ENCODE results near the gene PLLP. TPM values are rescaled to one million over a fixed set of nuclear protein-coding genes. Genes with fewer than 3 reads are reported as not detected.
A peak's percentile ranks its signal among the peaks of the same experiment; 100 is the strongest.

Gene PLLP
- total RNA-seq, 1 donor from 2014 or later = 0.86 TPM

GRCh38 chr16:57273826-57274225 is 10.6 kb downstream of the PLLP start:
- Histone ChIP-seq H3K9me3 (ENCODE audit: low read depth) (no peaks in the 10 kb centered on the region), H3F3A (ENCODE audit: low read depth) (peaks cover 9% of the 10 kb centered on the region), H3K9ac (no peak overlapping the region), H3K79me2 (ENCODE audit: low read depth) (no peaks in the 10 kb centered on the region), H3K27ac (no peak overlapping the region), H3K27me3 (no peaks in the 10 kb centered on the region), H4K20me1 (ENCODE audit: low read depth) (no peaks in the 10 kb centered on the region), H2AFZ (replicated peaks) (no peak overlapping the region), H3K36me3 (no peaks in the 10 kb centered on the region), H3K4me1 (peaks cover 32% of the 10 kb centered on the region), H3K4me3 (no peak overlapping the region), H3K4me2 (no peak overlapping the region)
- Mint-ChIP-seq H3K9me3 (no peaks in the 10 kb centered on the region), H3K27me3 (ENCODE audit: insufficient read depth, low read depth) (peaks cover 2% of the 10 kb centered on the region), H3K27ac (no peak overlapping the region), H3K4me3 (no peak overlapping the region), H3K4me1 (peaks cover 18% of the 10 kb centered on the region), H3K36me3 (no peaks in the 10 kb centered on the region)
- DNase-seq (ENCODE audit: low spot score) = no peak
- TF ChIP-seq EZH2phosphoT487 (IDR thresholded peaks at IDR 0.05) = no peak
- no peak for TF ChIP-seq EZH2 (IDR thresholded peaks at IDR 0.05)
- no peak for TF ChIP-seq CTCF (IDR thresholded peaks at IDR 0.05)

- H2AFZ ChIP-seq (replicated peaks) = no peak overlapping the region
- TF ChIP-seq CTCF (IDR thresholded peaks at IDR 0.05) (no peak), EZH2phosphoT487 (IDR thresholded peaks at IDR 0.05) (no peak), EZH2 (IDR thresholded peaks at IDR 0.05) (no peak)
- Mint-ChIP-seq H3K4me3 (no peak overlapping the region), H3K27ac (no peak overlapping the region), H3K9me3 (no peaks in the 10 kb centered on the region), H3K4me1 (peaks cover 18% of the 10 kb centered on the region), H3K36me3 (no peaks in the 10 kb centered on the region), H3K27me3 (ENCODE audit: insufficient read depth, low read depth) (peaks cover 2% of the 10 kb centered on the region)
- H3K4me1 ChIP-seq = peaks cover 33% of the 10 kb centered on the region
- H3K4me3 ChIP-seq = no peak overlapping the region
- no peak overlapping the region for H3K9ac ChIP-seq
- H3K36me3 ChIP-seq = no peaks in the 10 kb centered on the region
- DNase-seq (ENCODE audit: low spot score) = peak; percentile 75
- H3K4me2 ChIP-seq = peak overlapping the region; percentile 31
- H3K27me3 ChIP-seq = no peaks in the 10 kb centered on the region
- H3K9me3 ChIP-seq (ENCODE audit: low read depth) = no peaks in the 10 kb centered on the region
- no peaks in the 10 kb centered on the region for H3K79me2 ChIP-seq (ENCODE audit: low read depth)
- peaks cover 9% of the 10 kb centered on the region for H3F3A ChIP-seq (ENCODE audit: low read depth)
- no peaks in the 10 kb centered on the region for H4K20me1 ChIP-seq (ENCODE audit: low read depth)
- H3K27ac ChIP-seq = no peak overlapping the region
Measured at GRCh38 chr16:57273359-57273758, 11.1 kb downstream of the PLLP start.

DNA sequence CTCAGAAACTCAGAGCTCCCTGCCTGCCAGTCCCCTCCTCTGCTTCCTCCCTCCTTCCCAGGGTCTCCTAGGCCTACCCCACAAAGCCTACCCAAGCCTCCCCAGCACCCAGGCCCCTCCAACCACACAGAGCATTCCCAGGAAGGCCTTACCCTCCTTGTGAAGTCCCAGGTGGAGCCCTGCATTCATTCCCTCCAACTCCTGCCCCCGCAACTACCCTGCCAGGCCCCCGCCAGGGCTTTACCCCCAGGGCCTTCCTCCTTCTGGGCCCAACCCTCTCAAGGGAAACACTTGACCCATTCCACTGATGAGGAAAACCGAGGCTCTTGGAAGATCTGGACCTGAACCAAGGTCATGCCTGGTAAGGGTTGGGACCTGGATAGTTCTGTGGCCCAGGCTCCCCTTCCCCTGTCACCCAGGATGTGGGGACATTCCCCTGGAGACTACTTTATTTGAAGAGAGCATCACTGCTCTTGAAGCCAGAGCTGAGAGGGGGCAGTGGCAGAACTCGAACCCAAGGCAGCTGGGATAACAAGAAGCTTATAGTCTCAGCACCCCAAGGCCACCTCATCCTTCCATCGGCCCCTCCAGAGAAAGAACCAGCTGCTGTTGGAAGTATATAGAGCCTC is 12.5 kb downstream of the PLLP start:
- DNase-seq (ENCODE audit: low spot score) = no peak
- Mint-ChIP-seq H3K4me3 (no peak overlapping the region), H3K36me3 (no peaks in the 10 kb centered on the region), H3K4me1 (peaks cover 17% of the 10 kb centered on the region), H3K27ac (no peak overlapping the region), H3K9me3 (no peaks in the 10 kb centered on the region), H3K27me3 (ENCODE audit: insufficient read depth, low read depth) (peaks cover 4% of the 10 kb centered on the region)
- Histone ChIP-seq H3F3A (ENCODE audit: low read depth) (peaks cover 9% of the 10 kb centered on the region), H3K4me3 (no peak overlapping the region), H2AFZ (replicated peaks) (no peak overlapping the region), H3K27ac (no peak overlapping the region), H3K27me3 (no peaks in the 10 kb centered on the region), H3K36me3 (no peaks in the 10 kb centered on the region), H4K20me1 (ENCODE audit: low read depth) (no peaks in the 10 kb centered on the region), H3K9me3 (ENCODE audit: low read depth) (no peaks in the 10 kb centered on the region), H3K9ac (no peak overlapping the region), H3K4me1 (peaks cover 33% of the 10 kb centered on the region), H3K4me2 (no peak overlapping the region), H3K79me2 (ENCODE audit: low read depth) (no peaks in the 10 kb centered on the region)
- no peak for TF ChIP-seq EZH2 (IDR thresholded peaks at IDR 0.05)
- TF ChIP-seq EZH2phosphoT487 (IDR thresholded peaks at IDR 0.05) = no peak
- TF ChIP-seq CTCF (IDR thresholded peaks at IDR 0.05) = no peak
